SK-MEL-5 (cell line): ENCODE data around the gene NAV2. TPM values are rescaled to one million over a fixed set of nuclear protein-coding genes. Genes with fewer than 3 reads are reported as not detected.

ENCODE experiments used
- DNase-seq: peaks from one replicate; pipeline ENCODE4 v3.0.0-alpha.2; 2016; ENCODE audit warnings: low read depth, low spot score
- in situ Hi-C: cut with HindIII; loops from 2 replicates; pipeline ENCODE4 v1.10.0; 2016; ENCODE audit warnings: low sequenced_read_pairs, high pct_unique_total_duplicates, low pct_unique_long_range_greater_than_20kb
- total RNA-seq: library from RNA; depleted of rRNA; stranded (reverse); fragments of >200 nt; shearing (Covaris generic); gene quantifications from 2 replicates; pipeline ENCODE4 v1.2.3, GENCODE V29; 2014

Gene NAV2
- total RNA-seq, 1 experiment from 2014 or later, result 14.5 TPM

- DNase-seq, result no peak
- in situ Hi-C loops, result no loop called here
Measured at GRCh38 chr11:19966927-19967326, 254.3 kb downstream of the NAV2 start.

GRCh38 chr11:19967787-19968186, 255.2 kb downstream of the NAV2 start:
- no peak for DNase-seq
- in situ Hi-C loops, result no loop called here

- in situ Hi-C loops, result no loop called here
- no peak for DNase-seq
Measured at GRCh38 chr11:19968860-19969259, 256.2 kb downstream of the NAV2 start.

GRCh38 chr11:19970944-19971343, 258.3 kb downstream of the NAV2 start:
- in situ Hi-C loops, result no loop called here
- DNase-seq, result no peak

- in situ Hi-C loops, result no loop called here
Measured at GRCh38 chr11:19972091-19972490, 259.5 kb downstream of the NAV2 start.

GRCh38 chr11:19972651-19973050, 260.0 kb downstream of the NAV2 start:
- in situ Hi-C loops, result no loop called here
- no peak for DNase-seq

More at GRCh38 chr11:19972091-19972490, 259.5 kb downstream of the NAV2 start:
- DNase-seq, result no peak

- in situ Hi-C loops, result no loop called here
- no peak for DNase-seq
Measured at GRCh38 chr11:19973136-19973635, 260.5 kb downstream of the NAV2 start.

GRCh38 chr11:19974886-19975285, 262.2 kb downstream of the NAV2 start:
- peak; percentile 30 for DNase-seq
- in situ Hi-C loops, result no loop called here

GRCh38 chr11:19975414-19975990, 262.9 kb downstream of the NAV2 start:
- in situ Hi-C loops, result no loop called here

GRCh38 chr11:19976281-19976941, 263.8 kb downstream of the NAV2 start:
- no peak for DNase-seq
- in situ Hi-C loops, result no loop called here

More at GRCh38 chr11:19975414-19975990, 262.9 kb downstream of the NAV2 start:
- no peak for DNase-seq

GRCh38 chr11:19977941-19978340, 265.3 kb downstream of the NAV2 start:
- no peak for DNase-seq
- in situ Hi-C loops, result no loop called here

GRCh38 chr11:19978668-19979518, 266.3 kb downstream of the NAV2 start:
- no peak for DNase-seq
- in situ Hi-C loops, result no loop called here

GRCh38 chr11:19979519-19979845, 266.8 kb downstream of the NAV2 start:
- in situ Hi-C loops, result no loop called here
- DNase-seq, result no peak

- DNase-seq, result no peak
- in situ Hi-C loops, result no loop called here
Measured at GRCh38 chr11:19980388-19980787, 267.8 kb downstream of the NAV2 start.

GRCh38 chr11:19980957-19981669, 268.5 kb downstream of the NAV2 start:
- no peak for DNase-seq
- in situ Hi-C loops, result no loop called here

- in situ Hi-C loops, result no loop called here
- no peak for DNase-seq
Measured at GRCh38 chr11:19982774-19983495, 270.3 kb downstream of the NAV2 start.

GRCh38 chr11:19984048-19984742, 271.6 kb downstream of the NAV2 start:
- in situ Hi-C loops, result no loop called here
- no peak for DNase-seq
